ENCODE results near the gene CADM3.

DNA sequence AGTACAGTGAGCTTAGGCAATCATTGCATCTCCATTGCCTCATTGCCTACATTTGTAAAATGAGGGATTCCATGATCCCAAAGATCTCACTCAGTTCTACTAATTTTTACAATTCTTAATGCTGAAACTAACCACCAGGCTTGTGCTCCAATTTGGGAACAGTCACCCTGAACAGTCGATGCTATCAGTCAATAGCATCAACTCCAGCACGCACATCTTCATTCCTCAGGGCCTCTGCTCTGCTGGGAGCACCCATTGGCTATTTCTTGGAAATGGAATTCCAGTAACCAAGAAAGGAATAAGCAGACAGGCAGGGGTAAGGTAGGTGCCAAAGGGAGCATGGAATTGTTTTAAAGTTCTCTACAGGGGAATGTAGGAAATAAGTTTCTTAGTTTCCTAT is 19.0 kb downstream of the CADM3 start:
- TF ChIP-seq CTCF (conservative IDR thresholded peaks at IDR 0.05; ENCODE audit: low read length), result no peak
- no peak for TF ChIP-seq EZH2phosphoT487 (IDR thresholded peaks at IDR 0.05; ENCODE audit: borderline replicate concordance, low read depth, low read length)

Data from OCI-LY7 (cell line).